Lower lobe of right lung (tissue), 2 donors: ENCODE data around the gene MCCD1. TPM values are rescaled to one million over a fixed set of nuclear protein-coding genes. Genes with fewer than 3 reads are reported as not detected.

Experiments used
- ATAC-seq, 2 donors: fragments of 200-7000 bp; cut with Tn5 transposase; one replicate each; pipeline ENCODE4 v1.9.1; 2020 to 2022; ENCODE audit warnings: mild to moderate bottlenecking in 2 of 2, moderate library complexity in 2 of 2
- DNase-seq: peaks from one replicate; pipeline ENCODE4 v3.0.0-alpha.2; 2020
- H3K27ac ChIP-seq: fragments of 200-600 bp; one replicate; pipeline ENCODE4 v1.8.0; 2022
- H3K27me3 ChIP-seq: fragments of 200-600 bp; one replicate; pipeline ENCODE4 v1.8.0; 2022; ENCODE audit warnings: low read depth
- H3K36me3 ChIP-seq: fragments of 200-600 bp; one replicate; pipeline ENCODE4 v1.8.0; 2022; ENCODE audit warnings: mild to moderate bottlenecking
- H3K4me1 ChIP-seq: fragments of 200-600 bp; one replicate; pipeline ENCODE4 v1.8.0; 2022
- H3K4me3 ChIP-seq: fragments of 200-600 bp; one replicate; pipeline ENCODE4 v1.8.0; 2022; ENCODE audit warnings: mild to moderate bottlenecking
- H3K9me3 ChIP-seq: fragments of 200-600 bp; one replicate; pipeline ENCODE4 v1.8.0; 2022
- intact Hi-C: fragments of 100-400 bp; cut with DNase I; formaldehyde crosslinking; loops from one replicate; pipeline ENCODE4 v1.11.0; 2022
- total RNA-seq: library from RNA; stranded (reverse); fragmentation: NEBNext Ultra II Directional; extraction: Animal tissue kit (Norgen Biotek cat#: 25700); gene quantifications from one replicate; pipeline ENCODE4 v1.2.1, GENCODE V29; 2021
- TF ChIP-seq, protein P1 (sequence below): fragments of 200-600 bp; IDR thresholded peaks from one replicate; pipeline ENCODE4 v1.8.0; 2022; ENCODE audit warnings: antibody characterized with exemption, mild to moderate bottlenecking
- donor health status: DM: no; HTN: yes; CAD: no; lungs with severe emphysema.

Gene MCCD1
- total RNA-seq, 1 donor from 2014 or later: not detected

GRCh38 chr6:31567531-31568370, 39.0 kb downstream of the MCCD1 start:
- ATAC-seq: peak in 1 of 2 donors; percentile 21
- Histone ChIP-seq H3K27me3 (no peaks in the 10 kb centered on the region), H3K27ac (peak overlapping the region; percentile 6), H3K9me3 (no peaks in the 10 kb centered on the region), H3K36me3 (no peaks in the 10 kb centered on the region), H3K4me3 (no peak overlapping the region), H3K4me1 (peaks cover 12% of the 10 kb centered on the region)
- intact Hi-C loops: no loop called here
- DNase-seq: no peak
- TF ChIP-seq, protein P1, sequence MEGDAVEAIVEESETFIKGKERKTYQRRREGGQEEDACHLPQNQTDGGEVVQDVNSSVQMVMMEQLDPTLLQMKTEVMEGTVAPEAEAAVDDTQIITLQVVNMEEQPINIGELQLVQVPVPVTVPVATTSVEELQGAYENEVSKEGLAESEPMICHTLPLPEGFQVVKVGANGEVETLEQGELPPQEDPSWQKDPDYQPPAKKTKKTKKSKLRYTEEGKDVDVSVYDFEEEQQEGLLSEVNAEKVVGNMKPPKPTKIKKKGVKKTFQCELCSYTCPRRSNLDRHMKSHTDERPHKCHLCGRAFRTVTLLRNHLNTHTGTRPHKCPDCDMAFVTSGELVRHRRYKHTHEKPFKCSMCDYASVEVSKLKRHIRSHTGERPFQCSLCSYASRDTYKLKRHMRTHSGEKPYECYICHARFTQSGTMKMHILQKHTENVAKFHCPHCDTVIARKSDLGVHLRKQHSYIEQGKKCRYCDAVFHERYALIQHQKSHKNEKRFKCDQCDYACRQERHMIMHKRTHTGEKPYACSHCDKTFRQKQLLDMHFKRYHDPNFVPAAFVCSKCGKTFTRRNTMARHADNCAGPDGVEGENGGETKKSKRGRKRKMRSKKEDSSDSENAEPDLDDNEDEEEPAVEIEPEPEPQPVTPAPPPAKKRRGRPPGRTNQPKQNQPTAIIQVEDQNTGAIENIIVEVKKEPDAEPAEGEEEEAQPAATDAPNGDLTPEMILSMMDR: no peak

GRCh38 chr6:31568537-31568961, 39.8 kb downstream of the MCCD1 start:
- TF ChIP-seq, protein P1: no peak

DNA sequence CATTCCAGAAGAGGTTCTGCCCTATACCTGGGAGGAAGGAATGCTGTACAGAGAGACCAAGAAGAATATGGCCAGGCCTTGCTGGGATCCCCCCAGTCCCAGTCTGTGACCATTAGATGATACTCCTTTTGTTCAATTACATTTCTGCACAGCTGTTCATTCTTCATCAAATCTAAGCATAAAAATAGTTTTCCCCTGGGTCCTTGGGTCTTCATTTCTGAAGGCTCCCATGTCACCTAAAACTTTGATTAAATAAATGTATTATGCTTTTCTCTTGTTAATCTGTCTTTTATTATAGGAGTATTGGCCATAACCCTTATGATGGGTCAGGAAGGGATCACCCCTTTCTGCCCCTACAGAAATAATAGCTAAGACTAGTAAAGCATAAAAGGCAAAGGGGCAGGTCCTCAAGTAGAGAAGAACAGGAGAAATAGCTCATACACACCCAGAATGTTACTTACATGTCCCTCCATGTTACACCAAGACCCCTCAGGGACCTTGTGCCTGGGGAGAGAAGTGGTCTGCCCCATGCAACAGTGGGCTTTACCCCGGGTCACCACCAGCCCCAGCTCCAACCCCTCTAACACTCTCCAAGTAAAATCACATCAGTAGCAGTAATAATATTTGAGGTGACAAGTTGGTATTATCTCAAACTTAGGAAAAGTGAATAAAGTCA, 41.2 kb downstream of the MCCD1 start:
- no peaks in the 10 kb centered on the region for H3K36me3 ChIP-seq
- no peak for DNase-seq
- H3K4me1 ChIP-seq: peaks cover 12% of the 10 kb centered on the region
- intact Hi-C loops: no loop called here
- TF ChIP-seq, protein P1: no peak
- no peak overlapping the region for H3K4me3 ChIP-seq
- H3K9me3 ChIP-seq: no peaks in the 10 kb centered on the region
- no peak for ATAC-seq
- H3K27ac ChIP-seq: no peak overlapping the region
- no peaks in the 10 kb centered on the region for H3K27me3 ChIP-seq

More at GRCh38 chr6:31568537-31568961, 39.8 kb downstream of the MCCD1 start:
- intact Hi-C loops: no loop called here
- H3K4me1 ChIP-seq: peaks cover 12% of the 10 kb centered on the region
- no peaks in the 10 kb centered on the region for H3K36me3 ChIP-seq
- peak; percentile 66 to 83 for ATAC-seq
- no peaks in the 10 kb centered on the region for H3K9me3 ChIP-seq
- H3K4me3 ChIP-seq: no peak overlapping the region
- peak overlapping the region; percentile 6 for H3K27ac ChIP-seq
- DNase-seq: no peak
- no peaks in the 10 kb centered on the region for H3K27me3 ChIP-seq

DNA sequence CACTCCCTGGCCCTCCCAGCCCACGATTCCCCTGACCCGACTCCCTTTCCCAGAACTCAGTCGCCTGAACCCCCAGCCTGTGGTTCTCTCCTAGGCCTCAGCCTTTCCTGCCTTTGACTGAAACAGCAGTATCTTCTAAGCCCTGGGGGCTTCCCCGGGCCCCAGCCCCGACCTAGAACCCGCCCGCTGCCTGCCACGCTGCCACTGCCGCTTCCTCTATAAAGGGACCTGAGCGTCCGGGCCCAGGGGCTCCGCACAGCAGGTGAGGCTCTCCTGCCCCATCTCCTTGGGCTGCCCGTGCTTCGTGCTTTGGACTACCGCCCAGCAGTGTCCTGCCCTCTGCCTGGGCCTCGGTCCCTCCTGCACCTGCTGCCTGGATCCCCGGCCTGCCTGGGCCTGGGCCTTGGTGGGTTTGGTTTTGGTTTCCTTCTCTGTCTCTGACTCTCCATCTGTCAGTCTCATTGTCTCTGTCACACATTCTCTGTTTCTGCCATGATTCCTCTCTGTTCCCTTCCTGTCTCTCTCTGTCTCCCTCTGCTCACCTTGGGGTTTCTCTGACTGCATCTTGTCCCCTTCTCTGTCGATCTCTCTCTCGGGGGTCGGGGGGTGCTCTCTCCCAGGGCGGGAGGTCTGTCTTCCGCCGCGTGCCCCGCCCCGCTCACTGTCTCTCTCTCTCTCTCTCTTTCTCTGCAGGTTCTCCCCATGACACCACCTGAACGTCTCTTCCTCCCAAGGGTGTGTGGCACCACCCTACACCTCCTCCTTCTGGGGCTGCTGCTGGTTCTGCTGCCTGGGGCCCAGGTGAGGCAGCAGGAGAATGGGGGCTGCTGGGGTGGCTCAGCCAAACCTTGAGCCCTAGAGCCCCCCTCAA, 43.5 kb downstream of the MCCD1 start, which contains the start of gene LTA:
Gene LTA (plus strand): TSS at position 249 of the 871 bp plus-strand sequence. CDS start 454 bp downstream, at position 703.
- no peak for DNase-seq
- peak within 1 kb of the TSS; percentile 36 for H3K27ac ChIP-seq
- peak in 1 of 2 donors; percentile 13 for ATAC-seq

More for the DNA sequence above, 43.5 kb downstream of the MCCD1 start, which contains the start of gene LTA:
- TF ChIP-seq, protein P1: no peak
- Histone ChIP-seq H3K36me3 (no peaks in the 10 kb centered on the region), H3K9me3 (no peaks in the 10 kb centered on the region), H3K27me3 (no peaks in the 10 kb centered on the region), H3K4me3 (peak within 1 kb of the TSS; percentile 31), H3K4me1 (peaks cover 16% of the 10 kb centered on the region)
- intact Hi-C loops: no loop called here
